ENCODE results near the gene PRUNE2.

PRUNE2 gene

DNA sequence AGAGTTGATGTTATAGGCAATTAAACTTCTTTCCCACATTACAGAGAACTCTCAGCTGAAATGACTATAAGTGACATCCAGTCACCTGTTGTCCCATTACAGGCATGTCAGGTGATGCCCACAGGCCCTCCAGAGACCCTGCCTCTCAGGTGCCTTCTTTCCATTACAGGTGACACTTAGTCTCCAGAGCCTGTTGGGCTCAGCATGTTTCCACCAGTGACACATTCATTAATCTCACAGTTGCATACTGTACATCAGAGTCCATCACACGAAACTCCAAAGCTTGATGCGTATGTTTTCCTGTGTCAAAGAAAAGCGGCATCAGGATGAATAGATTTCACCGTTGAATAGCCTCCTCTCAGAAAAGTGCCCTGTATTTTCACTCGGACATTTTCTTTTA, 14.6 kb downstream of the PRUNE2 start:
- Histone ChIP-seq H3K4me3 (ENCODE audit: low read depth, low read length) (no peak overlapping the region), H3K9me3 (no peaks in the 10 kb centered on the region), H3K36me3 (peaks cover 4% of the 10 kb centered on the region; the same call in 1 of the 2 replicates), H3K4me1 (no peaks in the 10 kb centered on the region), H3K27me3 (no peaks in the 10 kb centered on the region)
- TF ChIP-seq, protein P1, sequence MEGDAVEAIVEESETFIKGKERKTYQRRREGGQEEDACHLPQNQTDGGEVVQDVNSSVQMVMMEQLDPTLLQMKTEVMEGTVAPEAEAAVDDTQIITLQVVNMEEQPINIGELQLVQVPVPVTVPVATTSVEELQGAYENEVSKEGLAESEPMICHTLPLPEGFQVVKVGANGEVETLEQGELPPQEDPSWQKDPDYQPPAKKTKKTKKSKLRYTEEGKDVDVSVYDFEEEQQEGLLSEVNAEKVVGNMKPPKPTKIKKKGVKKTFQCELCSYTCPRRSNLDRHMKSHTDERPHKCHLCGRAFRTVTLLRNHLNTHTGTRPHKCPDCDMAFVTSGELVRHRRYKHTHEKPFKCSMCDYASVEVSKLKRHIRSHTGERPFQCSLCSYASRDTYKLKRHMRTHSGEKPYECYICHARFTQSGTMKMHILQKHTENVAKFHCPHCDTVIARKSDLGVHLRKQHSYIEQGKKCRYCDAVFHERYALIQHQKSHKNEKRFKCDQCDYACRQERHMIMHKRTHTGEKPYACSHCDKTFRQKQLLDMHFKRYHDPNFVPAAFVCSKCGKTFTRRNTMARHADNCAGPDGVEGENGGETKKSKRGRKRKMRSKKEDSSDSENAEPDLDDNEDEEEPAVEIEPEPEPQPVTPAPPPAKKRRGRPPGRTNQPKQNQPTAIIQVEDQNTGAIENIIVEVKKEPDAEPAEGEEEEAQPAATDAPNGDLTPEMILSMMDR (IDR thresholded peaks at IDR 0.05; ENCODE audit: low read depth, low read length), result no peak
- no peak for DNase-seq

DNA sequence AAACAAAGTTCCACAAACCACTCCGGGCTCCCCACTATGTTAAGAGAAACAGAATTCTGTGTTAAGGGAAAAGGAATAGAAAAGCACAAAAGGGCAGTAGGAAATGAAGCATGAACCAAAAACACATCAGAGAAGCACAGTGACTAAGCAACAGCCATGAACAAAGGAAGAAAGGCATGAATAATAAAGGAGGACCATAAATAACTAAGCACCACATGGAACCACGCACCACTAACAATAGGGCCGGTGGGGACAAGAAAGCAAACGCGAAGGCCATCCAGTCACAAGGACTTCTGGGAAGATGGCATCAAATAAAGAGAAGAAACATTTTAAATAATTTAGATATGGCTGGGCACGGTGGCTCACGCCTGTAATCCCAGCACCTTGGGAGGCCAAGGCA, 18.0 kb downstream of the PRUNE2 start:
- TF ChIP-seq, protein P1 (IDR thresholded peaks at IDR 0.05; ENCODE audit: low read depth, low read length), result no peak
- no peak for DNase-seq
- no peaks in the 10 kb centered on the region for H3K27me3 ChIP-seq
- H3K4me1 ChIP-seq, result no peaks in the 10 kb centered on the region
- no peaks in the 10 kb centered on the region for H3K9me3 ChIP-seq
- H3K36me3 ChIP-seq, result 0 out of 2 replicates have a peak, but pooled peaks cover 4% of the 10 kb centered on the region
- H3K4me3 ChIP-seq (ENCODE audit: low read depth, low read length), result no peak overlapping the region

DNA sequence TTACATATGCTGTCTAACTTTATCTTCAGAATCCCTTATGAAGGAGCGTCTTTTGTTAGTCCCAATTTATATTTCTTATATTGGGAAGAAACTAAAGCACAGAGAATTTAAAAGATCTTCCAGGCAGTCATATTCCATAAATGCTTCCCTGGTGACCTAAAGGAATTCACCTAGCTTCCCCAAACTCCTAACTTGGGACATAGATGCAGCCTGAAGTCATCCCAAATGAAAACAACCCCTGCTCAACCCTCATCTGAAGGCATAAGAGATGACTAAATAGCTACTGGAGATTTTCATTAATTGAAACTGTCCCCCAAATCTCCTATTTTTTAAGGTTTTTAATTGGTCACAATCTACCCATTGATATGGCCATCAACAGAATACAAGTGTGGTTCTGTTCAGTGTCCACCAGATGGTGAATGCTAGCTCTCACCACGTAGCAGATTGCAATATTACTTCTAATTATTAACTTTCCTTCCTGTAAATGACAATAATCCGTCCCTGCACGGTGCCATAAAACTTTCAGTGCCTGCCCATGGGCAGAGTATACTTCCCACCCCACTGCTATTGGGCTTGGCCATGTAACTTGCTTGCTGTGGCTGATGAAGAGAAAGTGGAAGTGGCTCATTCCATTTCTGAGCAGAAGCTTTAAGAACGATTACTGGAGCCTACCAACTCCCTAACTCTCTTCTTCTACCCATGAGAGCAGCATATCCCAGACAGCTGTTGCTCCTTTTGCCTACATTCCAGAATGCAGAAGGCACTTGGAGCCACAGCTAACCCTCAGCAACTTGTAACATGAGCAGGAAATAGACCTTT, 18.7 kb downstream of the PRUNE2 start:
- no peak overlapping the region for H3K4me3 ChIP-seq (ENCODE audit: low read depth, low read length)
- no peak for DNase-seq
- peaks cover 4% of the 10 kb centered on the region; the same call in 1 of the 2 replicates for H3K36me3 ChIP-seq
- no peaks in the 10 kb centered on the region for H3K9me3 ChIP-seq
- H3K27me3 ChIP-seq, result no peaks in the 10 kb centered on the region
- no peaks in the 10 kb centered on the region for H3K4me1 ChIP-seq
- TF ChIP-seq, protein P1 (IDR thresholded peaks at IDR 0.05; ENCODE audit: low read depth, low read length), result no peak

GRCh38 chr9:76886318-76886717, 19.6 kb downstream of the PRUNE2 start:
- no peak for DNase-seq
- no peak overlapping the region for H3K4me3 ChIP-seq (ENCODE audit: low read depth, low read length)
- H3K9me3 ChIP-seq, result no peaks in the 10 kb centered on the region
- H3K36me3 ChIP-seq, result peaks cover 4% of the 10 kb centered on the region; the same call in 1 of the 2 replicates
- TF ChIP-seq, protein P1 (IDR thresholded peaks at IDR 0.05; ENCODE audit: low read depth, low read length), result no peak
- no peaks in the 10 kb centered on the region for H3K4me1 ChIP-seq
- no peaks in the 10 kb centered on the region for H3K27me3 ChIP-seq

DNA sequence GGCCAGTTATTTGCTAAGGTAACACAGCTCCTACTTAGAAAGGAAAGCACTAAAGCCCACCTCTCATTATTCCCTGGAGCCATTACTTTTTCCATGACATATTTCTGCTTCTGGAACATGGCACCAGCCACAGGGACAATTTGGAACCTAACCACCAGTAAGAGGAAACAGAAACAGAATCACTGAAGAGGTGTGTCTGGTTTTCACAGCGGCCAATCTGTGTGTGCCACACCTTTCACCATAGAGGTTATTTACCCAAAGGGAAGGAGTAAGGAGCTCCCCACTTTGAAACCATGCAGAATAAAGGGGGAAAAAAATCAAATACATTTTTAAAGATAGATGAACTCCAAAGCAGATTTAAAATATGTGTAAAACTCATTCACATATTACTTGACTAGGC, 21.1 kb downstream of the PRUNE2 start:
- DNase-seq, result no peak
- Histone ChIP-seq H3K36me3 (peaks cover 3% of the 10 kb centered on the region; the same call in 1 of the 2 replicates), H3K4me1 (no peaks in the 10 kb centered on the region), H3K4me3 (ENCODE audit: low read depth, low read length) (no peak overlapping the region), H3K27me3 (no peaks in the 10 kb centered on the region), H3K9me3 (no peaks in the 10 kb centered on the region)
- TF ChIP-seq, protein P1 (IDR thresholded peaks at IDR 0.05; ENCODE audit: low read depth, low read length), result no peak

GRCh38 chr9:76883341-76883855, 22.5 kb downstream of the PRUNE2 start:
- Histone ChIP-seq H3K4me3 (ENCODE audit: low read depth, low read length) (no peak overlapping the region), H3K36me3 (no peaks in the 10 kb centered on the region; the same call in 1 of the 2 replicates), H3K27me3 (no peaks in the 10 kb centered on the region), H3K4me1 (no peaks in the 10 kb centered on the region), H3K9me3 (no peaks in the 10 kb centered on the region)
- TF ChIP-seq, protein P1 (IDR thresholded peaks at IDR 0.05; ENCODE audit: low read depth, low read length), result no peak
- DNase-seq, result no peak

Measured in BE2C (cell line).